Vagina (tissue), 2 donors: Measurements from ENCODE around the gene WDR74.

Source experiments
- CTCF ChIP-seq, 3 experiments: fragments of 450-650 bp in 2 of 3; fragments of 200-600 bp in 1 of 3; sonication (generic) in 1 of 3; IDR thresholded peaks; one replicate each; pipeline ENCODE4 v1.5.1; 2017 to 2019; ENCODE audit warnings: antibody characterized with exemption in 3 of 3, mild to moderate bottlenecking in 2 of 3, moderate library complexity in 2 of 3
- POLR2A ChIP-seq, 2 donors: fragments of 450-650 bp; IDR thresholded peaks; one replicate each; pipeline ENCODE4 v1.6.1; 2017; ENCODE audit warnings: antibody characterized with exemption in 2 of 2, mild to moderate bottlenecking in 2 of 2, moderate library complexity in 2 of 2

- TF ChIP-seq CTCF (IDR thresholded peaks at IDR 0.05) (no peak), POLR2A (IDR thresholded peaks at IDR 0.05) (no peak)
Measured at GRCh38 chr11:62854825-62855570, 15.6 kb upstream of the WDR74 start.
